ENCODE results near the gene PARL. TPM values are rescaled to one million over a fixed set of nuclear protein-coding genes. Genes with fewer than 3 reads are reported as not detected.

PARL gene
- total and polyA plus RNA-seq, 2 experiments from 2014 or later = 32.3 to 47.9 TPM

GRCh38 chr3:183912895-183913579, 28.4 kb upstream of the PARL start:
- Histone ChIP-seq H3K4me2 (no peak overlapping the region), H3K27ac (no peak overlapping the region), H3K27me3 (no peaks in the 10 kb centered on the region), H4K20me1 (ENCODE audit: insufficient read depth, poor library complexity, severe bottlenecking) (no peaks in the 10 kb centered on the region), H3K4me3 (no peak overlapping the region), H2AFZ (no peak overlapping the region), H3K79me2 (no peaks in the 10 kb centered on the region), H3K36me3 (replicated peaks; ENCODE audit: insufficient read depth, low read depth) (no peaks in the 10 kb centered on the region), H3K4me1 (ENCODE audit: insufficient read depth) (no peaks in the 10 kb centered on the region), H3K9me2 (replicated peaks; ENCODE audit: insufficient read depth) (no peaks in the 10 kb centered on the region), H3K9me3 (ENCODE audit: low read depth) (no peaks in the 10 kb centered on the region)
- 54% methylated on average over 10 of the region's 10 CpGs for WGBS (ENCODE audit: low lambda C conversion rate, missing lambda C conversion rate)
- DNase-seq (ENCODE audit: low spot score) = peak; percentile 30
- no peak for TF ChIP-seq CTCF (IDR thresholded peaks at IDR 0.05; ENCODE audit: poor library complexity)
- no peak for TF ChIP-seq EZH2 (IDR thresholded peaks at IDR 0.05; ENCODE audit: borderline replicate concordance)
- no peak for TF ChIP-seq EZH2phosphoT487 (IDR thresholded peaks at IDR 0.05; ENCODE audit: low read depth, severe bottlenecking, unreplicated experiment)

GRCh38 chr3:183911763-183912506, 27.3 kb upstream of the PARL start:
- no peak for DNase-seq (ENCODE audit: low spot score)
- no peaks in the 10 kb centered on the region for H3K9me2 ChIP-seq (replicated peaks; ENCODE audit: insufficient read depth)
- WGBS (ENCODE audit: low lambda C conversion rate, missing lambda C conversion rate) = 95% methylated on average over 8 of the region's 8 CpGs
- H3K27me3 ChIP-seq = no peaks in the 10 kb centered on the region
- no peak overlapping the region for H2AFZ ChIP-seq
- no peak overlapping the region for H3K4me3 ChIP-seq
- H3K36me3 ChIP-seq (replicated peaks; ENCODE audit: insufficient read depth, low read depth) = no peaks in the 10 kb centered on the region
- H3K79me2 ChIP-seq = no peaks in the 10 kb centered on the region
- no peaks in the 10 kb centered on the region for H3K4me1 ChIP-seq (ENCODE audit: insufficient read depth)
- TF ChIP-seq CTCF (IDR thresholded peaks at IDR 0.05; ENCODE audit: poor library complexity) (no peak), EZH2 (IDR thresholded peaks at IDR 0.05; ENCODE audit: borderline replicate concordance) (no peak), EZH2phosphoT487 (IDR thresholded peaks at IDR 0.05; ENCODE audit: low read depth, severe bottlenecking, unreplicated experiment) (no peak)
- no peaks in the 10 kb centered on the region for H4K20me1 ChIP-seq (ENCODE audit: insufficient read depth, poor library complexity, severe bottlenecking)
- H3K27ac ChIP-seq = no peak overlapping the region
- no peak overlapping the region for H3K4me2 ChIP-seq
- H3K9me3 ChIP-seq (ENCODE audit: low read depth) = no peaks in the 10 kb centered on the region

GRCh38 chr3:183911087-183911486, 26.4 kb upstream of the PARL start:
- DNase-seq (ENCODE audit: low spot score) = no peak
- H3K9me3 ChIP-seq (ENCODE audit: low read depth) = no peaks in the 10 kb centered on the region
- no peaks in the 10 kb centered on the region for H3K27me3 ChIP-seq
- no peak overlapping the region for H3K4me3 ChIP-seq
- no peak overlapping the region for H3K4me2 ChIP-seq
- H3K36me3 ChIP-seq (replicated peaks; ENCODE audit: insufficient read depth, low read depth) = no peaks in the 10 kb centered on the region
- no peak overlapping the region for H2AFZ ChIP-seq
- H3K4me1 ChIP-seq (ENCODE audit: insufficient read depth) = no peaks in the 10 kb centered on the region
- no peak overlapping the region for H3K27ac ChIP-seq
- 87% methylated on average over 5 of the region's 6 CpGs for WGBS (ENCODE audit: low lambda C conversion rate, missing lambda C conversion rate)
- TF ChIP-seq EZH2 (IDR thresholded peaks at IDR 0.05; ENCODE audit: borderline replicate concordance) = no peak
- no peak for TF ChIP-seq CTCF (IDR thresholded peaks at IDR 0.05; ENCODE audit: poor library complexity)
- no peak for TF ChIP-seq EZH2phosphoT487 (IDR thresholded peaks at IDR 0.05; ENCODE audit: low read depth, severe bottlenecking, unreplicated experiment)
- H3K79me2 ChIP-seq = no peaks in the 10 kb centered on the region
- H4K20me1 ChIP-seq (ENCODE audit: insufficient read depth, poor library complexity, severe bottlenecking) = no peaks in the 10 kb centered on the region
- no peaks in the 10 kb centered on the region for H3K9me2 ChIP-seq (replicated peaks; ENCODE audit: insufficient read depth)

All from hepatocyte (in vitro differentiated cells).